K562 (cell line): ENCODE measurements around the gene ZNF749. TPM values are rescaled to one million over a fixed set of nuclear protein-coding genes. Genes with fewer than 3 reads are reported as not detected.

Experiments
- ARID2 ChIP-seq: fragments of 450-650 bp; IDR thresholded peaks from 2 replicates; pipeline ENCODE4 v1.6.1; 2017; ENCODE audit warnings: antibody characterized with exemption, mild to moderate bottlenecking
- ARID4B ChIP-seq: sonication (generic); formaldehyde crosslinking; IDR thresholded peaks from 2 replicates; pipeline ENCODE4 v1.8.0; 2022; ENCODE audit warnings: mild to moderate bottlenecking, missing genetic modification reagents
- GTF2F1 ChIP-seq: IDR thresholded peaks from 2 replicates; pipeline ENCODE4 v1.6.1; 2011; ENCODE audit warnings: low read depth, low read length, improper control_type of control experiment
- HNRNPLL ChIP-seq: fragments of 200-400 bp; formaldehyde crosslinking; IDR thresholded peaks from 2 replicates; pipeline ENCODE4 v1.6.1; 2017; ENCODE audit warnings: low read length, low read depth, mild to moderate bottlenecking; ENCODE audit not compliant: poor library complexity, severe bottlenecking
- MTA3 ChIP-seq: fragments of 450-650 bp; formaldehyde crosslinking; IDR thresholded peaks from 2 replicates; pipeline ENCODE4 v1.6.1; 2017; ENCODE audit warnings: mild to moderate bottlenecking, borderline replicate concordance
- PATZ1 ChIP-seq: fragments of 250-450 bp; sonication (Bioruptor Pico); IDR thresholded peaks from 2 replicates; pipeline ENCODE4 v1.5.0; 2020; ENCODE audit warnings: mild to moderate bottlenecking, borderline replicate concordance
- RBFOX2 ChIP-seq: fragments of 200-400 bp; formaldehyde crosslinking; IDR thresholded peaks from 2 replicates; pipeline ENCODE4 v1.6.1; 2017; ENCODE audit warnings: low read depth, mild to moderate bottlenecking, low read length, moderate library complexity
- REST ChIP-seq, 2 experiments: fragments of 450-650 bp; formaldehyde crosslinking in 1 of 2; IDR thresholded peaks; 2 replicates each; pipeline versions ENCODE4 v1.4.0 to v1.6.1; 2014 to 2020; ENCODE audit warnings: mild to moderate bottlenecking in 2 of 2, borderline replicate concordance in 1 of 2, low read depth in 1 of 2
- SIRT6 ChIP-seq: IDR thresholded peaks from one replicate; pipeline ENCODE4 v1.6.1; 2012; ENCODE audit warnings: low read depth, mild to moderate bottlenecking, control low read depth, inconsistent platforms, low read length, moderate library complexity
- ZNF140 ChIP-seq: fragments of 250-450 bp; sonication (Bioruptor Pico); IDR thresholded peaks from 2 replicates; pipeline ENCODE4 v1.8.0; 2021; ENCODE audit warnings: moderate library complexity, mild to moderate bottlenecking, inconsistent platforms
- ZNF316 ChIP-seq: fragments of 450-650 bp; IDR thresholded peaks from 2 replicates; pipeline ENCODE4 v1.6.1; 2016
- ZNF583 ChIP-seq: fragments of 250-450 bp; sonication (Bioruptor Pico); IDR thresholded peaks from 2 replicates; pipeline ENCODE4 v1.4.0; 2020
- polyA plus RNA-seq, 8 experiments: library from polyadenylated mRNA; depleted of rRNA in 4 of 8; stranded (reverse) in 5 of 8; unstranded in 3 of 8; fragments of >200 nt; fragmentation: Nextera tagmentation in 2 of 8; fragmentation: Illumina TruSeq in 1 of 8; extraction: Ambion mirVana in 2 of 8; extraction: Trizol in 1 of 8; gene quantifications; 2 replicates each; pipeline versions ENCODE4 v1.2.1 to v1.2.3, GENCODE V29; 2011 to 2014; ENCODE audit warnings: inconsistent platforms in 1 of 8, missing spikeins in 1 of 8
- total RNA-seq, 7 experiments: library from RNA; depleted of rRNA in 6 of 7; stranded (reverse); fragments of >200 nt in 6 of 7; fragmentation: Illumina TruSeq in 2 of 7; extraction: Trizol in 2 of 7; gene quantifications; 2 replicates each; pipeline versions ENCODE4 v1.2.1 to v1.2.3, GENCODE V29; 2011 to 2021; ENCODE audit warnings: low replicate concordance in 1 of 7

ZNF749 gene
- total and polyA plus RNA-seq, 9 of the 15 experiments (the other 6 are each of a cell fraction or from before 2014, with no cell fraction given): 5.3 to 33.2 (median 15.0) TPM

GRCh38 chr19:57389730-57390598, 45.2 kb upstream of the ZNF749 start, which contains the start of gene ZNF548 (continued):
- TF ChIP-seq REST (IDR thresholded peaks at IDR 0.05; ENCODE audit: borderline replicate concordance): no peak; the same call in 1 of the 2 replicates
- TF ChIP-seq REST (CRISPR knock-in tag; IDR thresholded peaks at IDR 0.05; ENCODE audit: low read depth): no peak
- TF ChIP-seq HNRNPLL: peak; percentile 61
- peak; percentile 84 for TF ChIP-seq RBFOX2
- TF ChIP-seq GTF2F1: no peak; the same call in 1 of the 2 replicates
- no peak for TF ChIP-seq ZNF140
- TF ChIP-seq ARID4B (CRISPR knock-in tag): 0 out of 2 replicates have a peak, but pooled peaks have one; percentile 35
- no peak for TF ChIP-seq ZNF316
- TF ChIP-seq PATZ1: no peak
- TF ChIP-seq ZNF583 (CRISPR knock-in tag): 0 out of 2 replicates have a peak, but pooled peaks have one; percentile 34
- TF ChIP-seq ARID2: no peak
- no peak for TF ChIP-seq SIRT6
- peak; percentile 94 for TF ChIP-seq MTA3
